H1 (cell line): Measurements from ENCODE around the gene COPS9. TPM values are rescaled to one million over a fixed set of nuclear protein-coding genes. Genes with fewer than 3 reads are reported as not detected.

Source experiments
- CTCF ChIA-PET: fragments of 300-600 bp; sonication (Branson Sonifier 250); formaldehyde crosslinking; loops from one replicate; lab custom pipeline; 2021; ENCODE audit not compliant: partially characterized antibody; lab: Charles Lee
- POLR2A ChIA-PET: fragments of 300-600 bp; sonication (Branson Sonifier 250); formaldehyde crosslinking; loops from one replicate; lab custom pipeline; 2021; ENCODE audit warnings: inconsistent platforms; ENCODE audit not compliant: partially characterized antibody; lab: Charles Lee
- DNase-seq, 2 experiments: peaks; one replicate each; pipeline versions ENCODE4 v3.0.0 to v3.0.0-alpha.2; 2010 to 2022; ENCODE audit warnings: low spot score in 2 of 2, low read depth in 1 of 2, mixed read lengths in 1 of 2
- FAIRE-seq: peaks from 2 replicates; lab custom pipeline; 2011; peaks lifted over from hg19 to GRCh38; lab: Jason Lieb, UNC
- H2AFZ ChIP-seq: 2 replicates; pipeline ENCODE4 v1.8.1; 2012; ENCODE audit warnings: low read length, inconsistent platforms
- H2AK5ac ChIP-seq: 2 replicates; pipeline ENCODE4 v1.6.1; 2013; ENCODE audit warnings: low read depth, low read length
- H2BK120ac ChIP-seq: replicated peaks from 2 replicates; pipeline ENCODE3; 2013; ENCODE audit warnings: low read depth, low read length, inconsistent platforms
- H2BK12ac ChIP-seq: 2 replicates; pipeline ENCODE4 v1.6.1; 2013; ENCODE audit warnings: low read depth, low read length
- H2BK15ac ChIP-seq: 2 replicates; pipeline ENCODE4 v1.6.1; 2013; ENCODE audit warnings: low read length
- H2BK20ac ChIP-seq: 2 replicates; pipeline ENCODE4 v1.6.1; 2013; ENCODE audit warnings: low read length
- H2BK5ac ChIP-seq: 2 replicates; pipeline ENCODE4 v1.6.1; 2013; ENCODE audit warnings: low read depth, low read length
- H3K14ac ChIP-seq: 2 replicates; pipeline ENCODE4 v1.6.1; 2013; ENCODE audit warnings: inconsistent platforms; ENCODE audit not compliant: insufficient read length
- H3K18ac ChIP-seq: 2 replicates; pipeline ENCODE4 v1.6.1; 2013; ENCODE audit warnings: low read length; ENCODE audit errors: extremely low read depth
- H3K23ac ChIP-seq: 2 replicates; pipeline ENCODE4 v1.6.1; 2013; ENCODE audit warnings: inconsistent platforms; ENCODE audit not compliant: insufficient read length
- H3K23me2 ChIP-seq: 2 replicates; pipeline ENCODE4 v1.6.1; 2013; ENCODE audit warnings: low read depth, low read length
- H3K27ac ChIP-seq: 2 replicates; pipeline ENCODE4 v1.6.1; 2011; ENCODE audit warnings: low read depth, low read length, inconsistent platforms
- H3K27me3 ChIP-seq, 4 experiments: replicated peaks in 1 of 4; 1 replicate in 1 of 4; 2 replicates in 3 of 4; pipeline versions ENCODE4 v1.6.1 to v1.8.1; 2011 to 2013; ENCODE audit warnings: low read length in 3 of 4, mild to moderate bottlenecking in 3 of 4, inconsistent platforms in 2 of 4, mixed read lengths in 2 of 4, moderate library complexity in 1 of 4; ENCODE audit not compliant: control insufficient read depth in 3 of 4, insufficient read depth in 3 of 4; ENCODE audit errors: extremely low read depth in 1 of 4
- H3K36me3 ChIP-seq, 4 experiments: 2 replicates each; pipeline versions ENCODE4 v1.6.1 to v1.8.1; 2011 to 2013; ENCODE audit warnings: mild to moderate bottlenecking in 4 of 4, low read length in 3 of 4, moderate library complexity in 2 of 4, control low read depth in 1 of 4, inconsistent platforms in 1 of 4; ENCODE audit not compliant: insufficient read depth in 4 of 4, control insufficient read depth in 2 of 4
- H3K4ac ChIP-seq: replicated peaks from 2 replicates; pipeline ENCODE3; 2013; ENCODE audit warnings: low read length, low read depth, mixed read lengths, inconsistent platforms; ENCODE audit not compliant: insufficient read length
- H3K4me1 ChIP-seq, 4 experiments: replicated peaks in 1 of 4; 1 replicate in 1 of 4; 2 replicates in 3 of 4; pipeline versions ENCODE4 v1.6.1 to v1.8.1; 2011 to 2013; ENCODE audit warnings: low read length in 3 of 4, inconsistent platforms in 2 of 4, mixed read lengths in 1 of 4; ENCODE audit not compliant: insufficient read depth in 4 of 4, control insufficient read depth in 3 of 4
- H3K4me2 ChIP-seq, 2 experiments: 2 replicates each; pipeline versions ENCODE4 v1.6.1 to v1.8.1; 2011 to 2013; ENCODE audit warnings: low read depth in 2 of 2, low read length in 2 of 2, control low read depth in 1 of 2, inconsistent platforms in 1 of 2, mild to moderate bottlenecking in 1 of 2; ENCODE audit not compliant: insufficient read depth in 1 of 2
- H3K4me3 ChIP-seq, 4 experiments: fragments of 200-600, 300-600 bp in 1 of 4; sonication (generic), shearing (Covaris generic), sonication (Bioruptor Twin) in 1 of 4; 2 replicates each; pipeline versions ENCODE4 v1.5.1 to v1.8.1; 2011 to 2016; ENCODE audit warnings: low read length in 4 of 4, low read depth in 3 of 4, control low read depth in 2 of 4, inconsistent platforms in 2 of 4, mild to moderate bottlenecking in 2 of 4, mixed read lengths in 1 of 4, moderate library complexity in 1 of 4; ENCODE audit not compliant: insufficient read depth in 2 of 4; ENCODE audit errors: extremely low read depth in 1 of 4
- H3K56ac ChIP-seq: replicated peaks from 2 replicates; pipeline ENCODE3; 2013; ENCODE audit warnings: low read depth, mild to moderate bottlenecking, mixed read lengths, low read length, inconsistent platforms; ENCODE audit not compliant: insufficient read length
- H3K79me1 ChIP-seq: 2 replicates; pipeline ENCODE4 v1.6.1; 2013; ENCODE audit warnings: low read depth, low read length, control low read depth
- H3K79me2 ChIP-seq, 2 experiments: 2 replicates each; pipeline versions ENCODE4 v1.6.1 to v1.8.1; 2012 to 2013; ENCODE audit warnings: low read length in 2 of 2, mild to moderate bottlenecking in 2 of 2, inconsistent platforms in 1 of 2; ENCODE audit not compliant: insufficient read depth in 2 of 2, control insufficient read depth in 1 of 2
- H3K9ac ChIP-seq, 4 experiments: replicated peaks in 1 of 4; 1 replicate in 1 of 4; 2 replicates in 3 of 4; pipeline versions ENCODE4 v1.6.1 to v1.8.1; 2011 to 2013; ENCODE audit warnings: low read depth in 3 of 4, low read length in 3 of 4, control low read depth in 2 of 4, mild to moderate bottlenecking in 2 of 4, moderate library complexity in 2 of 4, inconsistent platforms in 1 of 4; ENCODE audit errors: extremely low read depth in 1 of 4
- H3K9me3 ChIP-seq, 2 experiments: 2 replicates each; pipeline versions ENCODE4 v1.6.1 to v1.8.1; 2012 to 2013; ENCODE audit warnings: mild to moderate bottlenecking in 2 of 2, moderate library complexity in 2 of 2, control low read depth in 1 of 2, inconsistent platforms in 1 of 2, low read depth in 1 of 2, low read length in 1 of 2, mixed read lengths in 1 of 2; ENCODE audit not compliant: insufficient read depth in 2 of 2
- H4K20me1 ChIP-seq, 2 experiments: replicated peaks in 1 of 2; 2 replicates each; pipeline versions ENCODE3 to v1.8.1; 2011 to 2013; ENCODE audit warnings: inconsistent platforms in 2 of 2, low read length in 2 of 2, mild to moderate bottlenecking in 1 of 2; ENCODE audit not compliant: insufficient read depth in 2 of 2, control insufficient read depth in 1 of 2
- H4K5ac ChIP-seq: 2 replicates; pipeline ENCODE4 v1.6.1; 2013; ENCODE audit warnings: low read length, low read depth, mixed read lengths, inconsistent platforms; ENCODE audit not compliant: insufficient read length
- H4K8ac ChIP-seq: 2 replicates; pipeline ENCODE4 v1.8.0; 2013; ENCODE audit warnings: mild to moderate bottlenecking, moderate library complexity, low read length, inconsistent platforms; ENCODE audit not compliant: insufficient read depth; ENCODE audit errors: extremely low read depth
- H4K91ac ChIP-seq: replicated peaks from 2 replicates; pipeline ENCODE3; 2013; ENCODE audit warnings: low read length, mixed read lengths, inconsistent platforms; ENCODE audit not compliant: insufficient read length
- CBX8 ChIP-seq: fragments of 300-800, 300-1000 bp; sonication (generic); IDR thresholded peaks from 2 replicates; pipeline ENCODE4 v1.7.1; 2016; ENCODE audit warnings: low read depth, low read length, borderline replicate concordance
- CHD2 ChIP-seq: IDR thresholded peaks from 2 replicates; pipeline ENCODE4 v1.6.1; 2012; ENCODE audit warnings: low read length, improper control_type of control experiment
- EZH2 ChIP-seq: fragments of 200-600 bp; sonication (generic); IDR thresholded peaks from 2 replicates; pipeline ENCODE4 v1.7.1; 2012; ENCODE audit warnings: low read depth, mild to moderate bottlenecking, moderate library complexity, low read length, inconsistent platforms; ENCODE audit not compliant: severe bottlenecking
- GABPA ChIP-seq: IDR thresholded peaks from 2 replicates; pipeline ENCODE4 v1.6.1; 2011; ENCODE audit warnings: mild to moderate bottlenecking, low read length, moderate library complexity, borderline replicate concordance; ENCODE audit not compliant: insufficient read depth
- GTF2F1 ChIP-seq: IDR thresholded peaks from 2 replicates; pipeline ENCODE4 v1.6.1; 2012; ENCODE audit warnings: low read depth, low read length, improper control_type of control experiment, borderline replicate concordance
- JUN ChIP-seq: IDR thresholded peaks from 2 replicates; pipeline ENCODE4 v1.6.1; 2011; ENCODE audit warnings: low read depth, mild to moderate bottlenecking, improper control_type of control experiment, low read length
- RNF2 ChIP-seq: fragments of 200-900, 300-1000 bp; sonication (generic); IDR thresholded peaks from 2 replicates; pipeline ENCODE4 v1.7.1; 2016; ENCODE audit warnings: borderline replicate concordance, low read depth, mild to moderate bottlenecking, antibody characterized with exemption, low read length; ENCODE audit not compliant: poor library complexity, severe bottlenecking; ENCODE audit errors: missing control alignments
- SIRT6 ChIP-seq: IDR thresholded peaks from one replicate; pipeline ENCODE4 v1.7.1; 2012; ENCODE audit warnings: low read length, inconsistent platforms
- SIX5 ChIP-seq: IDR thresholded peaks from 2 replicates; pipeline ENCODE4 v1.6.1; 2011; ENCODE audit warnings: mild to moderate bottlenecking, low read depth, low read length
- TAF1 ChIP-seq: IDR thresholded peaks from 2 replicates; pipeline ENCODE4 v1.6.1; 2011; ENCODE audit warnings: mild to moderate bottlenecking, low read depth, low read length
- TBP ChIP-seq: IDR thresholded peaks from 2 replicates; pipeline ENCODE4 v1.6.1; 2011; ENCODE audit warnings: low read depth, low read length, improper control_type of control experiment
- TCF12 ChIP-seq: IDR thresholded peaks from 2 replicates; pipeline ENCODE4 v1.6.1; 2011; ENCODE audit warnings: low read depth, mild to moderate bottlenecking, low read length
- WGBS, 2 experiments: shearing (Covaris generic) in 1 of 2; methylation state at CpG; one replicate each; pipeline versions ENCODE4 v1.1.6 to v1.1.7; 2013 to 2015; ENCODE audit warnings: low lambda C conversion rate in 2 of 2, mixed read lengths in 2 of 2, inconsistent platforms in 1 of 2, low coverage in 1 of 2, missing lambda C conversion rate in 1 of 2; ENCODE audit not compliant: insufficient replicate concordance in 2 of 2, insufficient coverage in 1 of 2, insufficient read length in 1 of 2; ENCODE audit errors: extremely low coverage in 1 of 2, missing lambda C conversion rate in 1 of 2; 5-methylcytosine and 5-hydroxymethylcytosine counted together
- polyA plus RNA-seq, 7 experiments: library from polyadenylated mRNA; depleted of rRNA in 3 of 7; stranded (reverse) in 5 of 7; unstranded in 2 of 7; fragments of >200 nt in 5 of 7; fragments of 200-250 nt in 2 of 7; gene quantifications; 1 replicate in 5 of 7; 2 replicates in 1 of 7; 4 replicates in 1 of 7; pipeline versions ENCODE4 v1.2.1 to v1.2.3, GENCODE V29; 2011 to 2013; ENCODE audit warnings: missing spikeins in 2 of 7, mixed read lengths in 2 of 7
- total RNA-seq: library from RNA; stranded (reverse); fragmentation: NEBNext Ultra II Directional; extraction: Animal tissue kit (Norgen Biotek cat#: 25700); gene quantifications from 2 replicates; pipeline ENCODE4 v1.2.1, GENCODE V29; 2021

COPS9 gene
- total and polyA plus RNA-seq, 2 of the 8 experiments (the other 6 are each of a cell fraction or from before 2014, with no cell fraction given), result 154 to 234 TPM

- ChIA-PET CTCF (no interaction called here), POLR2A (no interaction called here)
- no peak overlapping the region for H3K4me2 ChIP-seq
- no peak overlapping the region for H3K4ac ChIP-seq
- H3K27me3 ChIP-seq, result no peaks in the 10 kb centered on the region
- H3K79me2 ChIP-seq, result no peaks in the 10 kb centered on the region
- no peak overlapping the region for H3K23ac ChIP-seq
- no peaks in the 10 kb centered on the region for H3K4me1 ChIP-seq
- H3K36me3 ChIP-seq, result no peaks in the 10 kb centered on the region
- no peak overlapping the region for H4K5ac ChIP-seq
- H3K4me3 ChIP-seq, result no peak overlapping the region
- no peak for DNase-seq
- no peak overlapping the region for H2AK5ac ChIP-seq
- H4K20me1 ChIP-seq, result no peaks in the 10 kb centered on the region
- 87% methylated on average over 13 of the region's 13 CpGs; no CpG with 5 or more reads in 1 of the 2 experiments for WGBS, 2 experiments
- no peak overlapping the region for H3K14ac ChIP-seq
- H3K23me2 ChIP-seq, result no peaks in the 10 kb centered on the region; the same call in 1 of the 2 replicates
- no peaks in the 10 kb centered on the region; a peak in 1 of 4 replicates for H3K9me3 ChIP-seq
- H2BK20ac ChIP-seq, result no peak overlapping the region
- no peak overlapping the region for H3K18ac ChIP-seq
- H2BK120ac ChIP-seq, result no peak overlapping the region
- H3K79me1 ChIP-seq, result no peaks in the 10 kb centered on the region
- FAIRE-seq, result no peak
- H2AFZ ChIP-seq, result no peak overlapping the region
- H4K91ac ChIP-seq, result no peak overlapping the region
- H3K27ac ChIP-seq, result no peak overlapping the region
- no peak overlapping the region for H4K8ac ChIP-seq
- H3K56ac ChIP-seq, result no peak overlapping the region
- H2BK12ac ChIP-seq, result no peak overlapping the region
- H2BK15ac ChIP-seq, result no peak overlapping the region
- no peak overlapping the region for H2BK5ac ChIP-seq
- no peak overlapping the region for H3K9ac ChIP-seq
- TF ChIP-seq TBP (no peak), GTF2F1 (no peak), GABPA (no peak), TCF12 (no peak), CBX8 (no peak), RNF2 (no peak), EZH2 (no peak), CHD2 (no peak), SIRT6 (no peak), TAF1 (no peak), JUN (no peak), SIX5 (no peak)
Measured at GRCh38 chr2:240172071-240172895, 36.2 kb upstream of the COPS9 start.
